NK-92 (cell line): ENCODE results near the gene PHOSPHO2.

Experiments
- DNase-seq: peaks from one replicate; lab custom pipeline; 2025; ENCODE audit not compliant: unreplicated experiment; lab: John Stamatoyannopoulos, UW

Gene PHOSPHO2

DNA sequence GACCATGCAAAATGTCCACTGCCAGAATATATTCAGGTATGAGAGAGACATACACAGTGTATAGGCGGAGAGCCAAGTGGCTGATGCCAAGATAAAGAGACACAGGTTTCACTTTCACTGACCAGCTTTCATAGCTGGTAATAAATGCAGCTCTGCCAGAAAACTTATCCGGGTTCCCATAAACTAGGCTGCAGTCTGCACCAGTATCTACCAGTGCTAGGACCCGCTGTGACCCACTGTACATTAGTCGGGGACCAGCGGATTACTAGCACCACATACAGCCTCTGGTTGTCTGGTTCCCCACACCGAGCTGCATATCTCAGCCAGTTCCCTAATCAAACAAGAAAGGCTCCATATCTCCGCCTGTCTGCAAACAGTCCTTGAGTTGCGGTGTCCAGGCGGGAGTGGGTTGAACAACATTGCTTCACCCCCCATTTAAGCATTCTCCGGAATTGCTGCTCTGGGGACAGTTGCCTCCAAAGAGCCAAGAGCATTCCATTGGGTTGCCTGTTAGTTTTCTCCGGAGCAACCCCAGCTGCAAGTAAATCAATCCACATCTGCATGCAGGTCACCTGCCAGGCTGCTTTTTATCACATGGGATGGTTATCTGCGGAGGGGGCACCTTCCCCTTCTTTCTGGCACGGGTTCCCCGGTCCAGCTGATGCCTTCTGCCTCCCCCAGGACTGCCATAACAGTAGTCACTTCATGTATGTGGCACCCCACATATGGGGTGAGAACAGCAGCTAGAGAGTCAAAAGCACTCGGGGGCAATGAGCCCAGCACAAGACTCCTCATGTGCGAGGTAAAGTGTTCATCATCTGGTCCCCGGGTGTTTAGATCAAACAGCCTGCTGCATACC is 21.3 kb downstream of the PHOSPHO2 start:
- no peak for DNase-seq

DNA sequence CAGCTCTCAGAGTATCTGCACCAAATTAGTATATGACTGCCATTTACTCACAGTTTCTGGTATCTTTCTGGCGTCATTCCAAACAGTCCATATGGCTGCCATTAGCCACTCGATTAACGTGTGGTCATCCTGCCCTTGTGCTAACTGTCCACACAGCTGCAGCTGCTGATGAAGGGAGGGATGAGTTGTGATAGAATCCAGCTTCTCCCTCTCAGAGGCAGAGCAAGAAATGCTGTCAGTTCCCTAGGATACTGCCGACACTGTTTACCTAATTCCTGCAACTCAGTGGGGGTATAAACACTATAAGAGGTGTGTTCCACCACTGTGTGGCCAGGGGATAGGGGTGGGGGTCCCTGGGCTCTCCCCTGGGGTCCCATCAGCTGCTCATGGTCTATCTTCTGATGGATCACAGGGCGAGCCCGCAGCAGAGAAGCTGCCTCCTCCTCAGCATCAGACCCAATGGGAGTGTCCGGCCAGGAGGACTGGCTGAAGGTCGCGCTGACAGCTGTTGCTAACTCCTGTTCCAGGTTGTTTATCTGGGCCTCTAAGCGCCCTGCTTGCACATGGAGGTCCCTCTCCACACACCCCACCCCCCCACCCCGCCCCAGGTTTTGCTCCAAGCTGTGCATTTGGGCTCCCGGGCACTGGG is 22.1 kb downstream of the PHOSPHO2 start:
- no peak for DNase-seq

DNA sequence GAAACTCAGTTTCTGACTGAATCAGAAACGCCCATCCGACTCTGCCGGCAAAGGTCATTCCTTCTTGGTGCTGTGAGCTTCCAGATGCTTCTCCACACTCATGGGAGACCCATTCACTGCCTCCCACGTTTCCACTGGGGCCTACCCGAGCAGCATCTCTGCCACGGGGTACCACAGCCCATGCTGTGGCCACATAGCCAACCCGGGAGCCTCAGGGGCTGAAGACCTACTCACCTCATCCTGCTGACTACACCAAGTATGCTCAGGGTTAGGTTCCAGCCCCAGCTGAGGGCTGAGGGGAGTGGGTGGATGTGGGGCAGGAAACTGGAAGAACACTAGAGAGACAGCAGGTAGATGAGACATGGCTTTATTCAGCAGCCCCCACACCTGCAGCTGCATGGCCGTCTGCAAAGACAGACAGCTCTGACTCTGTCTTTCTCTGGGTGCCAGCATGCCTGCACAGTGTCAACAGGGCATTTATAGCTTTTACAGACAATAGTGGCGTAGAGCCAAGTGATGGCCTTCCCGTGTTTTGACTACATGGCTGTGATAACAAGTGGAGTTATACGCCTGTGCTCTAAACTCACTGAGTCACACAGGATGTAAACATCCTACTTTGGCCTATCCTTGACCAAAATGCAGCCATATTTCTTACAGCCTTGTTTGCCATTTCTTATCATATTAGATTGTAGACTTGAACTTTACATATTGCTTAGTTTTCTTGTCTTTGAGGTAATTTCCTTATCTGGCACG is 22.8 kb downstream of the PHOSPHO2 start:
- no peak for DNase-seq

DNA sequence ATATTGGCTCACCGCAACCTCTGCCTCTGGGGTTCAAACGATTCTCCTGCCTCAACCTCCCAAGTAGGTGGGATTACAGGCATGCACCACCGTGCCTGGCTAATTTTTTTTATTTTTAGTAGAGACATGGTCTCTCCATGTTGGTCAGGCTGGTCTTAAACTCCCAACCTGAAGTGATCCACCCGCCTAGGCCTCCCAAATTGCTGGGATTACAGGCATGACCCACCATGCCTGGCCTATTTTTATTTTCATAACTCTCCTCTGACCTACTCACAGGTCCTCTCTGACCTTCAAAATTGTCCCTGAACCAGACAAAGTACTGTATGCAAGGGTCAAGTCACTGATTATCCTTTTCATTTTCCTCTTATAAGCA is 23.4 kb downstream of the PHOSPHO2 start:
- no peak for DNase-seq

GRCh38 chr2:169718930-169719504 is 24.7 kb downstream of the PHOSPHO2 start:
- DNase-seq = no peak

- no peak for DNase-seq
Measured at GRCh38 chr2:169721016-169721415, 26.7 kb downstream of the PHOSPHO2 start.

- no peak for DNase-seq
Measured at GRCh38 chr2:169727065-169727464, 32.8 kb downstream of the PHOSPHO2 start.

GRCh38 chr2:169729274-169729605 is 35.0 kb downstream of the PHOSPHO2 start:
- DNase-seq = no peak

GRCh38 chr2:169732075-169732474 is 37.8 kb downstream of the PHOSPHO2 start:
- DNase-seq = no peak

DNA sequence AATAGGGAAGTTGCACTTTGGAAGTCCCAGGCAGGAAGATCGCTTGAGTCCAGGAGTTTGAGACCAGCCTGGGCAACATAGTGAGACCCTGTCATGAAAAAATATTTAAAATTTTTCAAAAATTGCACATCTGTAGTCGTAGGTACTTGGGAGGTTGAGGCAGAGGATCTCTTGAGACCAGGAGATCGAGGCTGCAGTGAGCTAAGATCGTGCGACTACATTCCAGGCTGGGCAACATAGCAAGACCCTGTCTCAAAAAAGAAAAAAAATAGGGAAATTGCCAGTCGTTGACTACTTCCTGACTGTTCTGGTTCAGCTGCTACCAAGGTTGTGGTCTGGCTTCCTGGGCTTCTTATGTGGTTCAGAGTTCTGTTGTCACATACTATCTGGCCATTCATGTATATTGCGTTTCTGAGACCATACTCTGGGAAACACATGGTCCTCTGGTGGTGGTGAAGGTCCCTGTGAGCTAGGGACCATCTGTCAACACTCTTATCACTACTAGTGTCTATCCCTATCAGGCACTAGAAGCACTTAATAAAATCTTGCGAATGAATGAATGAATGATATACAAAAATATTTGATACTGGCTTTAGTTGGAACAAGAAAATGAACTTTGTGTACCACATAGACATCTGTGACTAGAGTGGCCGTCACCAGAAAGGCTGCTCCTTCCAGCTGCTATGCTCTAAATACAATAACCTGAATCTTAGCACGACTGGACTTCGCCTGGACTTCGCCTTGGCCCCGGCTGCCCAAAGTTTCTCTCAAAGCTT is 38.5 kb downstream of the PHOSPHO2 start:
- no peak for DNase-seq

DNA sequence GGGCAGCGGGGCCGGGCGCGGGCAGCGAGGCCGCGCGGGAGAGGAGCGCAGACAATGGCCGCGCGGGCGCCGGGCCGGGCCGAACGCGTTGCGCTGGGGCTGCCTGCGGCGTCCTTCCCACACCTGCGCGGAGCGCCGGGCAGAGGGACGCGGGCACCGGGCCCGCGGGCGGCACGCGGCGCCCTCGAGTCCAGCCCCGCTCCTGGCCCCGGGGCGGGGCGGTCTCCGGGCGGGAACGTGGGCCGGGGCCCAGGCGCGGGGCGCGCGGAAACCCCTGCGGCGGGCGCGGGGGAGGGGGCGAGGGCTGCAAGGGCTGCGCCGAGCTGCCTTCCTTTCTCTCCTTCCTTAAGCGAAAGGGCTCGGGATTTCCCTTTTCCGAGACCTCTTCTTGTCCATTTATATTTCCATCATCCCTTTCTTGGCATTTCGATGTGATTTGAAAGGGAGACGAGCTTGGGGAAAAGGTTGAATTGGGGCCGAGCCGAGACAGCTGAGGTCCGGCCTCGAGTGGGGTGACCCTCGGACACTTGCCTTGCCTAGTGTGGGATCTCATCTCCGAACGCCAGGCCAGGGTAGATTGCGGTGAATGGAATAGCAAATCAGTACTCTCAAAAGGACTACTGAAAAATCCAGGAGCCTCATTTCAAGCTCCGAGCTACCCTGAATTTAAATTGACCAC is 40.0 kb downstream of the PHOSPHO2 start:
- DNase-seq = no peak

DNA sequence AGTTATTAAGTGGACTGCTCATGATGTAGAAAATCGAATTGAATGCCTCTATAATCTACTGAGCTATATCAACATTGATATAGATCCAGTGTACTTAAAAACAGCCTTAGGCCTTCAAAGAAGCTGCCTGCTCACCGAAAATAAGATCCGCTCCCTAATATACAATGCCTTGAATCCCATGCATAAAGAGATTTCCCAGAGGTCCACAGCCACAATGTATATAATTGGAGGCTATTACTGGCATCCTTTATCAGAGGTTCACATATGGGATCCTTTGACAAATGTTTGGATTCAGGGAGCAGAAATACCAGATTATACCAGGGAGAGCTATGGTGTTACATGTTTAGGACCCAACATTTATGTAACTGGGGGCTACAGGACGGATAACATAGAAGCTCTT is 41.4 kb downstream of the PHOSPHO2 start:
- no peak for DNase-seq

DNA sequence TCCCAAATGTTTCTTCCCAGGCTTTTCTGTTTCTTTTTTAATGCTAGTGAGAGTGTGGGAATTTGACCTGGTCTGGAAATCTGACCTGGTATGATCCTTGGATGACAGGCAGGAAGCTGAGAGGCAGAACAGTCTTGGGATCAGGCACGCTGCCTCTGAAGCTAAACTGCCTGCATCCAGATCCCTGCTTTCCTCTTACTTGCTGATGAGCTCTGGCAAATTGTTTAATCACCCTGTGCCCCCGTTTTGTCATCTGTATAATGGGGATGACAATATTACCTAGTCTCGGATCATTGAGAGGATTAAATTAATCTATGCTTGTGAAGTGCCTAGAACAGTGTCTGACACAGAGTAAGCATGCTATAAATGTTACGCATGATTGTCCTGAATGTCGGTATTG is 42.6 kb downstream of the PHOSPHO2 start:
- DNase-seq = no peak

- DNase-seq = no peak
Measured at GRCh38 chr2:169738566-169739229, 44.4 kb downstream of the PHOSPHO2 start.

DNA sequence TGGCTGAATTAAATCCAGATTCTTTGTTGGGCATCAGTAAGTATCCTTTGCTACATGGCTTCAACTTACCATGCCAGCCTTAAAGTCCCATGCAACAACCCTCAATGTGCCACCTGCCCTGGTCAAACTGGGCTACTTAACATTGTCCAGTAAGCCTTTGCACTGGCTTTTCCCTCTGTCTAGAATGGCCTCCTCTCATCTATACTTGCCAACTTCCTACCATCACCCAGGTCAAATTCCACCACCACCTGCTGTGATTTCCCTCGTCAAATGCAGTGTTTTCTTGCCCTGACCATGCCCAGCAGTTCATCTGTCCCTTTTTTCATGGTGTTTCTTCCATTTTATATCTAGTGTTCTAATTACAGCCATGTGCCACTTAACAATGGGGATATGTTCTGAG is 45.1 kb downstream of the PHOSPHO2 start:
- DNase-seq = no peak

- DNase-seq = no peak
Measured at GRCh38 chr2:169743549-169743948, 49.3 kb downstream of the PHOSPHO2 start.

DNA sequence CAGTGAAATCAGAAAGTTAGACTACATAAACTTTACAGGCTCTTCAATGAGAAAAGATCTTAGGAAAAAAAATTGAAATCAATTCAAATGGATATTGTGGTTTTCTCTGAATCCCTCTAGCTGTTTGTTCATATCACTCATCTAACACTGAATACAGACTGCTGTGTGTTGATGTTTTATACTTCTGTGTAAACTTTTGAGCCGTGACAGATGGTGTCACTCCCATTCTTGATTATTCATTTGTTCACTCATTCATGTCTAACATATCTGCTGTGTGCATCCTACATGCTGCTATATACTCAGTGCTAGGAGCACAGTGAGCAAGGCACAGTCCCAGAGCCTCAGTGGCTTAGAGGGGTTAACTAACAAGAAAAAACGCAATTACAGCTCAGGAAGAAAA is 52.0 kb downstream of the PHOSPHO2 start:
- no peak for DNase-seq

- no peak for DNase-seq
Measured at GRCh38 chr2:169748319-169748718, 54.0 kb downstream of the PHOSPHO2 start.
